Measurements from ENCODE around the gene EPS8L3. TPM values are rescaled to one million over a fixed set of nuclear protein-coding genes. Genes with fewer than 3 reads are reported as not detected.
A peak's percentile ranks its signal among the peaks of the same experiment; 100 is the strongest.

Gene EPS8L3
- total and polyA plus RNA-seq, 9 of the 15 experiments (the other 6 are each of a cell fraction or from before 2014, with no cell fraction given) = 0.09 to 0.42 (median 0.14) TPM; not detected in 5

GRCh38 chr1:109739738-109740614 is 23.7 kb downstream of the EPS8L3 start (continued):
- TF ChIP-seq ZFX (CRISPR knock-in tag; IDR thresholded peaks at IDR 0.05) (peak; percentile 53; the same call in 1 of the 2 replicates), GTF2A2 (tag; IDR thresholded peaks at IDR 0.05) (peak; percentile 76; the same call in 1 of the 2 replicates), NEUROD1 (IDR thresholded peaks at IDR 0.05; ENCODE audit: borderline replicate concordance, low read depth, low read length, partially characterized antibody) (no peak), EHMT2 (IDR thresholded peaks at IDR 0.05) (no peak), ATF1 (CRISPR knock-in tag; IDR thresholded peaks at IDR 0.05) (no peak), ATF1 (tag; IDR thresholded peaks at IDR 0.05) (0 out of 2 replicates have a peak, but pooled peaks have one; percentile 10), ZSCAN32 (CRISPR knock-in tag; IDR thresholded peaks at IDR 0.05) (no peak), L3MBTL2 (IDR thresholded peaks at IDR 0.05) (peak; percentile 97), HMGXB4 (CRISPR knock-in tag; IDR thresholded peaks at IDR 0.05) (no peak), ZHX1 (conservative IDR thresholded peaks at IDR 0.05; ENCODE audit: low read length) (no peak)
